ENCODE measurements around the gene NSD1.

- no peak for TF ChIP-seq CTCF (IDR thresholded peaks at IDR 0.05)
- no peak for TF ChIP-seq POLR2A (IDR thresholded peaks at IDR 0.05)
Measured at GRCh38 chr5:177122566-177122965, 11.0 kb upstream of the NSD1 start.
